Duodenal mucosa (tissue), 2 donors: ENCODE measurements around the gene ETV5.

Experiments used
- H3K27ac ChIP-seq: one replicate; pipeline ENCODE4 v1.7.0; 2013; ENCODE audit warnings: low read depth, low read length
- H3K27me3 ChIP-seq, 2 donors: one replicate each; pipeline ENCODE4 v1.7.0; 2013; ENCODE audit warnings: low read length in 2 of 2, control low read depth in 1 of 2; ENCODE audit not compliant: insufficient read depth in 2 of 2, control insufficient read depth in 1 of 2
- H3K36me3 ChIP-seq, 2 donors: one replicate each; pipeline ENCODE4 v1.7.0; 2013; ENCODE audit warnings: low read length in 2 of 2, control low read depth in 1 of 2; ENCODE audit not compliant: insufficient read depth in 2 of 2, control insufficient read depth in 1 of 2
- H3K4me1 ChIP-seq, 2 donors: one replicate each; pipeline ENCODE4 v1.7.0; 2013; ENCODE audit warnings: low read length in 2 of 2, control low read depth in 1 of 2; ENCODE audit not compliant: insufficient read depth in 2 of 2, control insufficient read depth in 1 of 2
- H3K4me3 ChIP-seq, 2 donors: one replicate each; pipeline ENCODE4 v1.7.0; 2013; ENCODE audit warnings: low read length in 2 of 2, low read depth in 1 of 2
- H3K9ac ChIP-seq, 2 donors: one replicate each; pipeline ENCODE4 v1.7.0; 2013; ENCODE audit warnings: low read length in 2 of 2, low read depth in 1 of 2
- H3K9me3 ChIP-seq, 2 donors: one replicate each; pipeline ENCODE4 v1.7.0; 2013; ENCODE audit warnings: low read length in 2 of 2, control low read depth in 1 of 2; ENCODE audit not compliant: control insufficient read depth in 1 of 2

Gene ETV5

DNA sequence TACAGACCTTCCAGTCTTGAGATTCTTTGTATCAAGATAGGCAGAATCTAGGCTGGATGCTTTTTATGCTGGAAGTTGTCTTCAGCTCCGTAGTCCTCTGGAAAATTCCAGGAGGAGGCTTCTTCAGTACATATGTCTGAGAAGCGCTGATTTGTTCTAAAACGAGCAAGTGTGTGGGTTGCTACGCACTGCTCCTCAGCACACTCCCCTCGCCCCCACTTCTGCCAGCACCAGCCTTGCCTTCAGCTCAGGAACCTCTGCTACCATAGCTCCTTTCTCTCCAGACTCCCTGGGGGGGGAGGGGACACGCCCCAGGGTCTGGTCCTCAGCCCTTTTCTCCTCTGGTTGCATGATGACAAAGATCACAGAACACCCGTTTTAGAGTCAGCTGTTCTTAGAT is 95.6 kb downstream of the ETV5 start:
- Histone ChIP-seq H3K27ac (no peak overlapping the region), H3K27me3 (no peaks in the 10 kb centered on the region), H3K36me3 (no peaks in the 10 kb centered on the region), H3K4me3 (no peak overlapping the region), H3K9ac (no peak overlapping the region), H3K4me1 (no peaks in the 10 kb centered on the region), H3K9me3 (no peaks in the 10 kb centered on the region)

DNA sequence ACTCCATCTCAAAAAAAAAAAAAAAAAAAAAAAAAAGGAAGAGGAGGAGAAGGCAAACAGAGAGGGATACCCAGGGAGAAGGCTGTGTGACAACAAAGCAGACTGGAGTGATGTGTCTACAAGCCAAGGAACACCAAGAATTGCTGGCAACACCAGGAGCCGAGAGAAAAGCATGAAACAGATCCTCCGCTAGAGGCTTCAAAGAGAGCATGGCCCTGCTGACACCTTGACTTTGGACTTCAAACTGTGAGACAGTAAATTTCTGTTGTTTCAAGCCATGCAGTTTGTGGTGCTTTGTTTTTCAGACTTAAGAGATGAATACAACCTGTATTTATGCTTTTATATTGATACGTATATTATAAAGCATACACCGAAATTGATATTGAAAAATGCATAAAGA is 96.8 kb downstream of the ETV5 start:
- no peak overlapping the region for H3K27ac ChIP-seq
- no peaks in the 10 kb centered on the region for H3K27me3 ChIP-seq
- H3K9ac ChIP-seq, result no peak overlapping the region
- no peak overlapping the region for H3K4me3 ChIP-seq
- H3K4me1 ChIP-seq, result no peaks in the 10 kb centered on the region
- no peaks in the 10 kb centered on the region for H3K36me3 ChIP-seq
- no peaks in the 10 kb centered on the region for H3K9me3 ChIP-seq

DNA sequence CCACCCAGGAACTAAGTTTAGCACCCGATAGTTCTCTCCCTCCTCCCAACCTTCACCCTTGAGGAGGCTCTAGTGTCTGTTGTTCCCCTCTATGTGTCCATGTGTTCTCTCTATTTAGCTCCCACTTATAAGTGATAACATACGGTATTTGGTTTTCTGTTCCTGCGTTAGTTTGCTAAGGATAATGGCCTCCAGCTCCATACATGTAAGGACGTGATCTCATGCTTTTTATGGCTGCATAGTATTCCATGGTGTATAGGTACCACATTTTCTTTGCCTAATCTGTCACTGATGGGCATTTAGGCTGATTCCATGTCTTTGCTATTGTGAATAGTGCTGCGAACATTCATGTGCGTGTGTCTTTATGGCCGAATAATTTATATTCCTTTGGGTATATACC is 104.2 kb downstream of the ETV5 start:
- Histone ChIP-seq H3K9ac (no peak overlapping the region), H3K9me3 (no peaks in the 10 kb centered on the region), H3K27ac (no peak overlapping the region), H3K4me1 (no peaks in the 10 kb centered on the region), H3K36me3 (no peaks in the 10 kb centered on the region), H3K27me3 (no peaks in the 10 kb centered on the region), H3K4me3 (no peak overlapping the region)

DNA sequence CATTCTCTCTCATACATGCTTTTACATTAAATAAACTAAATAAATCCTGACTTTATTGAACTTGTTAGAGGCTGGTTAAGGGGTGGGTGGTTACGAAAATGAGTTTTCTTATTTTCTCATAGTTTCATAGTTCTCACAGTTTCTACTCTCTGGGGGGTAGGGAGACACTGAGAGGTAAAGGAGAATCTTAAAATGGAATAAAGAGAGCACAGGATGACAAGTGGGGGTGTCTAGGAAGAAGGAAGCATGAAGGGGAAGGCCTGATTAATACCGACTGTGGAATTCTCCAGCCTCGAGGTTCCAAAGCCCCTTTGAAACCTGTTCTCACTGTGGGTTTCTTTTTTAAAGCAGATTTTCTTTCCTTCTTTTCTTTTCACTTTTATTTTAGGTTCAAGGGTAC is 104.7 kb downstream of the ETV5 start:
- no peaks in the 10 kb centered on the region for H3K9me3 ChIP-seq
- H3K27ac ChIP-seq, result no peak overlapping the region
- H3K9ac ChIP-seq, result no peak overlapping the region
- no peaks in the 10 kb centered on the region for H3K36me3 ChIP-seq
- no peaks in the 10 kb centered on the region for H3K27me3 ChIP-seq
- no peak overlapping the region for H3K4me3 ChIP-seq
- H3K4me1 ChIP-seq, result no peaks in the 10 kb centered on the region

DNA sequence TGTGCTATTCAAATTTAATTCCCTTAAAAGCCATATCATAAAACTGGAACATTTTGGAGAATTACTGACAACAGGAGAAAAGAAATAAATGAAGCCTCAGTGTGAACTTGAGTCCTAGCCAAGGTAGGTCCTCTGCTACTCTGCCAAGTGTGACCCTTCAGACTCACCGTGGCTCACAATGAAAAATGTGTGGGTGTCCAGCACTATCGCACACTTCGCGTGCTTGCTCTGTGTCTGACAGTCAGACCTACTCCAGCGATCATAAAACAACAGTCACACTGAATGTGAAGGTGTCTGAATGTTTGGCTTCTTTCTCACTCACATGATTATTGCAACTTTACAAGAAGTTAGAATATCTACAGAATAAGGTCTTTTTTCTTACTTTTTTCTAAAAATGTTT is 105.3 kb downstream of the ETV5 start:
- no peak overlapping the region for H3K27ac ChIP-seq
- H3K4me1 ChIP-seq, result no peaks in the 10 kb centered on the region
- H3K27me3 ChIP-seq, result no peaks in the 10 kb centered on the region
- no peak overlapping the region for H3K4me3 ChIP-seq
- H3K36me3 ChIP-seq, result no peaks in the 10 kb centered on the region
- no peaks in the 10 kb centered on the region for H3K9me3 ChIP-seq
- no peak overlapping the region for H3K9ac ChIP-seq

DNA sequence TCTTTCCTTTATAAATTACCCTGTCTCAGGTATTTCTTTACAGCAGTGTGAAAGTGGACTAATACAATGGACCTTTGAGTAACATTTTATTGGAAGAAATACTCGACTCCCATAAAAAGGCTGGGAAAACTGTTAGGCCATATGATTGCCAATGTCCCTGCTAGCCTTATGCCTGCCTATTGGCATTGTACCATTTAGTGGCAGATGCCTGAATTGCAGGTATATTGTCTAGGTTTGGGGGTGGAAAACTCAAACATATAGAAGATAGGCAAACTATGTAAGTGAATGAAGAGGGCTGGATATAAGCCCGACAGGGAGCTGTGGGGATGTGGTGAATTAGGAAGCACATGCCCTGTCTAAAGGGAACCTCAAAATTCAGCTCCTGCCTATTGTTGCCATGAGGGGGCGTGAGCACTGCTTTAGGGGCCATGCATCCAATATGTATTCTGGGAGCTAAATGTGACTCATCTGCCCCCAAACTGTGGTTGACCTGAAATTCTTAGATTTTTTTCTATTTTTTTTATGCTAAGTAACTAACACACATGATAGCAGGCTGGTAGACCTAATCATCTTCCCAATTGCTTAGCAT is 105.9 kb downstream of the ETV5 start:
- Histone ChIP-seq H3K9ac (no peak overlapping the region), H3K4me3 (no peak overlapping the region), H3K27me3 (no peaks in the 10 kb centered on the region), H3K4me1 (no peaks in the 10 kb centered on the region), H3K27ac (no peak overlapping the region), H3K36me3 (no peaks in the 10 kb centered on the region), H3K9me3 (no peaks in the 10 kb centered on the region)

DNA sequence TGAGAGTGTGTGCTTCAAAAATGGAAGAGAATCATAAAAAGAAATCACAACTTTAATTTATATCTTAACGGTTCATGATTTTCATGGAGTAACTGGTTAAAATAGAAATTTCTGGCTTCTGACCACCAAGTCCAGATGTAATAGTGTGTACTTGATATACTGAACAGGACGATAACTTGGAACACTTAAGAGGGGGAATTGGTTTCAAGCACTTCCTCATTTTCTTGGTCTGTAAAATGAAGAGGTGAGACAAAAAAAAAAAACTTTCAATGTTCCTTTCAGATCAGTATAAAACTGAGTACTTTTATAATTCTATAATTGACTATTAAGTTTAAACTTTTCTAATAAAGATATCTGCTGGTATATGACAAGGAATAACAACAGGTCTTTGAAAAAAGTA is 107.0 kb downstream of the ETV5 start:
- Histone ChIP-seq H3K4me1 (no peaks in the 10 kb centered on the region), H3K9ac (no peak overlapping the region), H3K27ac (no peak overlapping the region), H3K36me3 (no peaks in the 10 kb centered on the region), H3K9me3 (no peaks in the 10 kb centered on the region), H3K4me3 (no peak overlapping the region), H3K27me3 (no peaks in the 10 kb centered on the region)

DNA sequence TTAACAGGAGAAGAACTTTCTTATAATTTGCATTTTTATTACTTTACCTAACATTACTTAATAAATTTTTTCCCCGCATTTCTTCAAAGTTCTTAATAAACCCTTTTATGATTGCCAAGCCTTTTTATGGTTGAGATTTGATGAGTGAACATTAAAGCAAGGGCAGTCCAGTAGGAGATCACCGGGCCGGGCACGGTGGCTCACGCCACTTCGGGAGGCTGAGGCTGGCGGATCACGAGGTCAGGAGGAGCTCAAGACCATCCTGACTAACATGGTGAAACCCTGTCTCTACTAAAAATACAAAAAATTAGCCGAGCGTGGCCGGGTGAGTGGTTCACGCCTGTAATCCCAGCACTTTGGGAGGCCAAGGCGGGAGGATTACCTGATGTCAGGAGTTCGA is 109.7 kb downstream of the ETV5 start:
- H3K27ac ChIP-seq, result no peak overlapping the region
- H3K4me3 ChIP-seq, result no peak overlapping the region
- H3K9me3 ChIP-seq, result no peaks in the 10 kb centered on the region
- no peaks in the 10 kb centered on the region for H3K4me1 ChIP-seq
- no peaks in the 10 kb centered on the region for H3K27me3 ChIP-seq
- no peak overlapping the region for H3K9ac ChIP-seq
- H3K36me3 ChIP-seq, result no peaks in the 10 kb centered on the region

DNA sequence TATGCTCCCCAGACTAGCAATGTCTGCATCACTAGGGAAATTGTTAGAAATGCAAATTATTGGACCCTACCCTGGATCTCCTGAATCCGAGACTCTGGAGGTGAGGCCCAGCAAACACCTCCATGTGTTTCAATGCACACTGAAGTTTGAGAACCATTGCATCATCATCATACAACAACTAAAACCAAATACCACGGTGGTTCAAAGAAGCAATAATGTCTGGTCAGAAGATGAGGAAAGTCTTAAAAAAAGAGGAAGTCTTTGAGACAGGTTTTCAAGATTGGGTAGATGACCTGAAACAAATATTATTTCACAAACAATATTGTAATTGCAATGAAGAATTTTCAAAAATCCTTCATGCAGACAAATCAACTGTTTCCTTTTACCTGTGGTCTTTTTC is 110.8 kb downstream of the ETV5 start:
- H3K27ac ChIP-seq, result no peak overlapping the region
- no peaks in the 10 kb centered on the region for H3K9me3 ChIP-seq
- H3K36me3 ChIP-seq, result no peaks in the 10 kb centered on the region
- no peaks in the 10 kb centered on the region for H3K27me3 ChIP-seq
- no peak overlapping the region for H3K9ac ChIP-seq
- no peaks in the 10 kb centered on the region for H3K4me1 ChIP-seq
- H3K4me3 ChIP-seq, result no peak overlapping the region

DNA sequence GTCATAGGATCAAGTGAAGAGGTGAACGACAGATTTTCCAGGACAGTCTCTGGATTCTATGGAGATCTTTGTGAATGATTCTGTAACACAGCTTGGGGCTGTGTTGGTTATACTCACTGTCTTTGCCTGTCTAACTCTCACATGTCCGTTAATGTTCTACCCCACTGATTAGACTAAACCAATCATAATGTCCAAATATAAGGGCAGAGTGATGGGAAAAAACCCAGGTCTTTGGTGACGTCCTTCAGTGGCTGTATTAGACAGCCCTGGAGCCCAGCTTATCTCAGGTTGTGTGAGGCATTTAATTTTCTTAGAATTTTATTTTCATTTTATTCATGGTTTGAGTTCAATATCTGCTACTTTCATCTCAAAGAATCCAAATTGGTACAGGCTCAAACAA is 111.8 kb downstream of the ETV5 start:
- H3K27me3 ChIP-seq, result no peaks in the 10 kb centered on the region
- H3K4me3 ChIP-seq, result no peak overlapping the region
- no peak overlapping the region for H3K9ac ChIP-seq
- H3K27ac ChIP-seq, result no peak overlapping the region
- no peaks in the 10 kb centered on the region for H3K36me3 ChIP-seq
- H3K4me1 ChIP-seq, result no peaks in the 10 kb centered on the region
- no peaks in the 10 kb centered on the region for H3K9me3 ChIP-seq
